DMS53 treated with DMSO at 0.1 percent for 48 hours (cell line): ENCODE data around the gene ITPK1.

Source experiments
- DNase-seq: peaks from one replicate; lab custom pipeline; 2025; ENCODE audit not compliant: unreplicated experiment; lab: John Stamatoyannopoulos, UW

The ITPK1 gene

GRCh38 chr14:93045965-93046704 lies 69.6 kb downstream of the ITPK1 start:
- no peak for DNase-seq

- DNase-seq: no peak
Observed at GRCh38 chr14:93045211-93045674, 70.5 kb downstream of the ITPK1 start.

- no peak for DNase-seq
Observed at GRCh38 chr14:93044556-93044955, 71.2 kb downstream of the ITPK1 start.

- no peak for DNase-seq
Observed at GRCh38 chr14:93044121-93044520, 71.6 kb downstream of the ITPK1 start.

GRCh38 chr14:93042968-93043940 lies 72.5 kb downstream of the ITPK1 start:
- no peak for DNase-seq

GRCh38 chr14:93041830-93042229 lies 73.9 kb downstream of the ITPK1 start:
- DNase-seq: no peak

- no peak for DNase-seq
Observed at GRCh38 chr14:93040982-93041381, 74.7 kb downstream of the ITPK1 start.

- no peak for DNase-seq
Observed at GRCh38 chr14:93040443-93040842, 75.3 kb downstream of the ITPK1 start.

GRCh38 chr14:93039649-93040315 lies 75.9 kb downstream of the ITPK1 start:
- DNase-seq: no peak

GRCh38 chr14:93037351-93037750 lies 78.4 kb downstream of the ITPK1 start:
- no peak for DNase-seq

GRCh38 chr14:93036652-93037345 lies 78.9 kb downstream of the ITPK1 start:
- no peak for DNase-seq

GRCh38 chr14:93035917-93036651 lies 79.6 kb downstream of the ITPK1 start:
- DNase-seq: no peak

- DNase-seq: no peak
Observed at GRCh38 chr14:93035585-93035916, 80.2 kb downstream of the ITPK1 start.

GRCh38 chr14:93034671-93034994 lies 81.1 kb downstream of the ITPK1 start:
- no peak for DNase-seq

GRCh38 chr14:93033983-93034670 lies 81.6 kb downstream of the ITPK1 start:
- no peak for DNase-seq

- DNase-seq: no peak
Observed at GRCh38 chr14:93033084-93033982, 82.4 kb downstream of the ITPK1 start.

GRCh38 chr14:93032421-93032936 lies 83.2 kb downstream of the ITPK1 start:
- no peak for DNase-seq

GRCh38 chr14:93031505-93032315 lies 84.0 kb downstream of the ITPK1 start:
- DNase-seq: no peak
